DND-41 (cell line): ENCODE results near the gene EID3.

Experiments
- ATAC-seq: fragments of 200-7000 bp; cut with Tn5 transposase; 3 replicates; pipeline ENCODE4 v1.9.1; 2021; ENCODE audit warnings: low read depth; ENCODE audit not compliant: insufficient read depth
- DNase-seq: peaks from one replicate; pipeline ENCODE4 v3.0.0-alpha.2; 2020
- H2AFZ ChIP-seq: 2 replicates; pipeline ENCODE4 v1.6.0; 2012; ENCODE audit warnings: low read depth, low read length
- H3K27ac ChIP-seq: 2 replicates; pipeline ENCODE4 v1.5.1; 2012; ENCODE audit warnings: low read length, inconsistent platforms
- H3K27me3 ChIP-seq: fragments of 200-600 bp; sonication (generic); 2 replicates; pipeline ENCODE4 v1.6.0; 2012; ENCODE audit warnings: low read length, mild to moderate bottlenecking, inconsistent platforms; ENCODE audit not compliant: insufficient read depth, poor library complexity
- H3K36me3 ChIP-seq: 2 replicates; pipeline ENCODE4 v1.5.1; 2012; ENCODE audit warnings: low read length, inconsistent platforms; ENCODE audit not compliant: insufficient read depth
- H3K4me1 ChIP-seq: 2 replicates; pipeline ENCODE4 v1.5.1; 2012; ENCODE audit warnings: mild to moderate bottlenecking, low read length; ENCODE audit not compliant: insufficient read depth
- H3K4me2 ChIP-seq: 2 replicates; pipeline ENCODE4 v1.6.0; 2012; ENCODE audit warnings: mild to moderate bottlenecking, moderate library complexity, low read length, inconsistent platforms; ENCODE audit not compliant: insufficient read depth
- H3K4me3 ChIP-seq, 2 experiments: fragments of 200-600 bp in 1 of 2; shearing (Covaris generic) in 1 of 2; 2 replicates each; pipeline ENCODE4 v1.5.1; 2012 to 2016; ENCODE audit warnings: inconsistent platforms in 2 of 2, low read length in 2 of 2, mild to moderate bottlenecking in 2 of 2, low read depth in 1 of 2, moderate library complexity in 1 of 2
- H3K79me2 ChIP-seq: 2 replicates; pipeline ENCODE4 v1.6.0; 2012; ENCODE audit warnings: low read length, inconsistent platforms; ENCODE audit not compliant: insufficient read depth
- H3K9ac ChIP-seq: 2 replicates; pipeline ENCODE4 v1.6.0; 2012; ENCODE audit warnings: low read depth, mild to moderate bottlenecking, inconsistent platforms, low read length, moderate library complexity
- H3K9me3 ChIP-seq: 2 replicates; pipeline ENCODE4 v1.5.1; 2012; ENCODE audit warnings: low read length, moderate library complexity, mild to moderate bottlenecking, inconsistent platforms; ENCODE audit not compliant: insufficient read depth, severe bottlenecking
- H4K20me1 ChIP-seq: 2 replicates; pipeline ENCODE4 v1.6.0; 2012; ENCODE audit warnings: low read length; ENCODE audit not compliant: insufficient read depth
- CTCF ChIP-seq: IDR thresholded peaks from 2 replicates; pipeline ENCODE4 v1.5.1; 2012; ENCODE audit warnings: borderline replicate concordance, low read length, moderate library complexity, mild to moderate bottlenecking; ENCODE audit not compliant: poor library complexity, severe bottlenecking; ENCODE audit errors: extremely low read depth
- EZH2 ChIP-seq: IDR thresholded peaks from 3 replicates; pipeline ENCODE4 v1.6.1; 2012; ENCODE audit warnings: borderline replicate concordance, low read depth, mild to moderate bottlenecking, moderate library complexity, low read length, inconsistent platforms; ENCODE audit not compliant: severe bottlenecking

Gene EID3

GRCh38 chr12:104295954-104296353 is 7.6 kb upstream of the EID3 start:
- Histone ChIP-seq H4K20me1 (peaks cover 58% of the 10 kb centered on the region; the same call in 1 of the 2 replicates), H3K36me3 (peaks cover 66% of the 10 kb centered on the region), H3K4me1 (no peaks in the 10 kb centered on the region; the same call in 1 of the 2 replicates)

GRCh38 chr12:104296718-104297117 is 6.8 kb upstream of the EID3 start:
- Histone ChIP-seq H3K4me1 (no peaks in the 10 kb centered on the region), H3K27me3 (no peaks in the 10 kb centered on the region), H3K4me3 (no peak overlapping the region), H4K20me1 (peaks cover 59% of the 10 kb centered on the region; the same call in 1 of the 2 replicates), H3K79me2 (peaks cover 95% of the 10 kb centered on the region), H3K9me3 (no peaks in the 10 kb centered on the region), H3K4me2 (no peak overlapping the region), H3K36me3 (peaks cover 62% of the 10 kb centered on the region), H3K9ac (no peak overlapping the region), H2AFZ (no peak overlapping the region), H3K27ac (no peak overlapping the region)
- ATAC-seq = no peak
- TF ChIP-seq EZH2 (no peak), CTCF (no peak)
- no peak for DNase-seq

More at GRCh38 chr12:104295954-104296353, 7.6 kb upstream of the EID3 start:
- Histone ChIP-seq H3K9ac (no peak overlapping the region), H3K9me3 (no peaks in the 10 kb centered on the region), H3K79me2 (peaks cover 93% of the 10 kb centered on the region), H3K4me3 (no peak overlapping the region), H3K4me2 (no peak overlapping the region), H3K27me3 (no peaks in the 10 kb centered on the region), H3K27ac (no peak overlapping the region), H2AFZ (no peak overlapping the region)
- no peak for TF ChIP-seq EZH2
- no peak for TF ChIP-seq CTCF
- DNase-seq = no peak
- ATAC-seq = no peak

- peaks cover 53% of the 10 kb centered on the region for H3K36me3 ChIP-seq
- no peaks in the 10 kb centered on the region for H3K9me3 ChIP-seq
- peaks cover 94% of the 10 kb centered on the region for H3K79me2 ChIP-seq
- no peak overlapping the region for H2AFZ ChIP-seq
- H3K4me3 ChIP-seq = no peak overlapping the region
- DNase-seq = no peak
- no peak overlapping the region for H3K9ac ChIP-seq
- H3K27ac ChIP-seq = no peak overlapping the region
- TF ChIP-seq EZH2 (no peak), CTCF (no peak)
- peaks cover 57% of the 10 kb centered on the region; the same call in 1 of the 2 replicates for H4K20me1 ChIP-seq
- no peak overlapping the region for H3K4me2 ChIP-seq
- ATAC-seq = no peak
- H3K4me1 ChIP-seq = no peaks in the 10 kb centered on the region
- H3K27me3 ChIP-seq = no peaks in the 10 kb centered on the region
Measured at GRCh38 chr12:104297477-104298113, 5.9 kb upstream of the EID3 start.
